ENCODE measurements around the gene CEP63.
"Not testable (repeated sequence)": the region's sequence is repeated elsewhere in the genome, so short reads cannot be mapped to it uniquely, and the experiment has no call there.

Gene CEP63

DNA sequence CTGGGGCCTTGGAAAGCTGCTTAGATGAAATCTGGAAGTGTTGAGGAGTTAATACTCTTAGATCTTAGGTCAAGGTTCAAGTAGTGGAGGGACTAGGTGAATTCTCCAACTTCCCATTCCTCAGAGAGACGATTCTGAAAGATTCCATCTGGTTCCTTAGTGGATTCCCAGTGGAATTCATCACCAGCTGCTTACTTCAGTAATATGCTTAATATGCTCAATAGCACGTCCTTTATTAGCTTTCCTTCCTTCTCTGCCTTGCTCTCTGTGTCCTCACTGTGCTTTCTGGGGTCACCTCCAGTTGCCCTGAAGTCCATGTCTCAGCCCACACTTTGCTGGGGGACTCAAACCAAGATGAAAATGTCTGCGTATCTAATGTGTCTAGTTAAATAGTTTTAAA is 31.0 kb downstream of the CEP63 start:
- no peak for DNase-seq (ENCODE audit: low read depth)

DNA sequence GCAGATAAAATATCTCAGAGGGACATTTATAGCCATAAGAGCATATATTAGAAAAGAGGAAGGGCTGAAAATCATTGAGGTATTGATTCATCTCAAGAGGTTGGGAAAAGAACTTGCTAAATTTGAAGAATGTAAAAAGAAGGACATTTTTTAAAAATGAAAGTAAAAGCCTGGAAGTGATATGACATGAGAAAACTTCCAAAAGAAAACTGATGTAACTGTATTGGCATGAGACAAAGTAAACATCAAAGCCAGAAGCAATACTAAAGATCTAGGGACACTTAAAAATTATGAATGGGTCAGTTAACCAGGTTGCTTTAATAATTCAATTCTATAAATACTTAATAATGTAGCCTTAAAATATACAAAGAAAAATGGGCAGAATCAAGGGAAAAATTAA is 31.9 kb downstream of the CEP63 start:
- no peak for DNase-seq (ENCODE audit: low read depth)

DNA sequence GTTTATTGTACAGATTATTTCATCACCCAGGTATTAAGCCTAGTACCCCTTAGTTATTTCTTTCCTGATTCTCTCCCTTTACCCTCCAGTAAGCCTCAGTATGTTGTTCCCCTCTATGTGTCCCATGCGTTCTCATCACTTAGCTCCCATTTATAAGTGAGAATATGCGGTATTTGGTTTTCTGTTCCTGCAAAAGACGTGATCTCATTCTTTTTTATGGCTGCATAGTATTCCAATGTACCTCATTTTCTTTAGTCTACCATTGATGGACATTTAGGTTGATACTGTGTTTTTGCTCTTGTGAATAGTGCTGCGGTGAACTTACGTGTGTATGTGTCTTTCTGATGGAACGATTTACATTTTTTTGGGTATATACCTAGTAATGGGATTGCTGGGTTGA is 36.7 kb downstream of the CEP63 start:
- no peak for DNase-seq (ENCODE audit: low read depth)

- DNase-seq (ENCODE audit: low read depth): no peak
Observed at GRCh38 chr3:134525293-134525692, 39.4 kb downstream of the CEP63 start.

DNA sequence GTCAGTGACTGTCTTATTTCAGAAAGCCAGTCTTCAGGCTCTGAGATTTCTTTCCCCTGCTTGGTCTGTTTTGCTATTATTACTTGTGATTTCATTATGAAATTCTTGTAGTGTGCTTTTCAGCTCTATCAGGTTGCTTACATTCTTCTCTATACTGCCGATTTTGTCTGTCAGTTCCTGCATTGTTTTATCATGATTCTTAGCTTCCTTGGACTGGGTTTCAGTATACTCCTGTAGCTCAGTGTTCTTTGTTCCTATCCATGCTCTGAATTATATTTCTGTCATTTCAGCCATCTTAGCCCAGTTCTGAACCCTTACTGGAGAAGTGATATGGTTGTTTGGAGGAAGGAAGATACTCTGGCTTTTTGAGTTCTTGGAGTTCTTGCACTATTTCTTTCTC is 40.5 kb downstream of the CEP63 start:
- DNase-seq (ENCODE audit: low read depth): no peak

GRCh38 chr3:134527037-134527436 is 41.2 kb downstream of the CEP63 start:
- no peak for DNase-seq (ENCODE audit: low read depth)

GRCh38 chr3:134527538-134528186 is 41.8 kb downstream of the CEP63 start:
- DNase-seq (ENCODE audit: low read depth): no peak

GRCh38 chr3:134533493-134533892 is 47.6 kb downstream of the CEP63 start:
- DNase-seq (ENCODE audit: low read depth): no peak

GRCh38 chr3:134535186-134535970 is 49.5 kb downstream of the CEP63 start:
- no peak for DNase-seq (ENCODE audit: low read depth)

DNA sequence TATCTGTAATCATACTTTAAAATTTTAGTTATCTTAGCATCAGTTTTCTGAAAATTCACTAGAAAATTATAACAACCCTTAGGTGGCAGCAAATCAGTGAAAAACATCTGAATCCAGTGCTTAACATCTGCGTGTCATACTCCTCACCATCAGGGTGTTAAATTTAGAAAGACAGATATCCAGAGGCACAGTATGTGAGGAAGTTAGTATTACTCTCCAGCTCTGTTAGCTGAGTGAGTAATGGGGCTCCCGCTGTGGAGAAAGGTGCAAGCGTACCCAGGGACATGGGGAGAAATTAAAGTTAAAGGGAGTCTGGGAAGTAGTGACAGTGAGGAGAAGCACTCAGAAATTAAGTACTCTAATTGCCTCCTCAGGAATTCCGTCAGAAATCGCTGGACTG is 50.9 kb downstream of the CEP63 start:
- no peak for DNase-seq (ENCODE audit: low read depth)

DNA sequence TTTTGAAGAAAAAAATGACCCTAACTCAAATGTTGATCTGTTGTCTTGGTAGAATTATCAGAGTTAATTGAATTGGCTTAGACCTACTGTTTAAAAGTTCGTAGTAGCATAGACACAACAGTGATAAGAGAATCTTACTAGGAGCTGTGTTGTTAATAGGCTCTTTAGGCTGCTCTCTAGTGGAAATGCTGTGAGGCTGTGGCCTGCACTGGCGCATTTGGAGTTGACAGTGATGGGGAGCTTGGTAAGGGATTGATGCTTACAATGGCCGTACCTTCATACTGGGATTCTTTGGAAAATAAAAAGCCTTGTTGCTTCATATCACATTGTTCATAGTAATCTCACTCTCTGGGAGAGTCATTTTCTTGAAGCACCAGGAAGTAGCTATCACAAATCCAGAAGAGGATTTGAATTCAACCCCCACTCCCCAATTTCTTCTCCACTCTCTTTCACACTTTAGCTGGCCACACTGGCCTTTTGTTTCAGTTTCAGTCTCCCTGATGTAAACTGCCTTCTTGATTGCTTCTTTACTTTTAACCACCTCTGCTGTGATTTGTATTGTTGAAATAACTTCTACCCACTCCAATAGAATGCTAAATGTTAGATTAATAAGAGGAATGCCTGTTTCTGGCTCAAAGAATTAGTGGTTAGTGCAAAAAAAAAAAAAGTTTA is 56.6 kb downstream of the CEP63 start:
- DNase-seq (ENCODE audit: low read depth): no peak

DNA sequence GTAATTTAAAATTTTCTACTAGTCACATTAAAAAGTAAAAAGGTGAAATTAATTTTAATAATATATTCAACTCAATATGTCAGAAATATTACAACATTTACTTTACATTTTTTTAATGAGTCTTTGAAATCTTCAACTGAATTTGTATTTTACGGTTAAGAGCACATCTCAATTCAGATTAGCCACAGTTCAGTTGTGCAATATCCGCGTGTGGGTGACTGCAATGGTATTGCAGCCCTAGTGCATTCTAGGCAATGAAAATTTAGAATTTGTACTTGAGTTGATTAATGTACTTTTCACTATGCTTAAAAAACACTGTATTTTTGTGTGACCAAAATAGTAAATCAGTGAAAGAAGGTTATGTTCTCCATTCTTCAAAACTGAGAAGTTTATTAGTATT is 57.3 kb downstream of the CEP63 start:
- no peak for DNase-seq (ENCODE audit: low read depth)

GRCh38 chr3:134544316-134544715 is 58.5 kb downstream of the CEP63 start:
- no peak for DNase-seq (ENCODE audit: low read depth)

GRCh38 chr3:134544783-134545182 is 58.9 kb downstream of the CEP63 start:
- DNase-seq (ENCODE audit: low read depth): not testable (repeated sequence)

DNA sequence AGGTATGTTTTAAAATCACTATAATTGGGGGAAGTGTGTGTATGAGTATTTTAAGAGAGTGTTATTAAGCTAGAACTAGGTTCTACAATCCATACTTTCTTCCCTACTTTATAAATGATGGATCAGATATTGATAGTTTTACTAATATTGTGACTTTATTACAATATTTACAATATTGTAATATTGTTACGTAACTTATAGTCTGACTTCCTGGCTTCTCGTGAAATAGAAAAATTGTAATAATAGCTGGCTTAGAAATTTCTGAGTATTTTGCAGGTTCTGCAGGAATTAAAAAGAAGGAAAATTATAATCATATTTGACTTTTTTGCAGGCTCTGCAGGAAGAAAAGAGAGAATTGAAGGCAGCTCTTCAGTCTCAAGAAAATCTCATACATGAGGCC is 60.0 kb downstream of the CEP63 start:
- DNase-seq (ENCODE audit: low read depth): no peak

DNA sequence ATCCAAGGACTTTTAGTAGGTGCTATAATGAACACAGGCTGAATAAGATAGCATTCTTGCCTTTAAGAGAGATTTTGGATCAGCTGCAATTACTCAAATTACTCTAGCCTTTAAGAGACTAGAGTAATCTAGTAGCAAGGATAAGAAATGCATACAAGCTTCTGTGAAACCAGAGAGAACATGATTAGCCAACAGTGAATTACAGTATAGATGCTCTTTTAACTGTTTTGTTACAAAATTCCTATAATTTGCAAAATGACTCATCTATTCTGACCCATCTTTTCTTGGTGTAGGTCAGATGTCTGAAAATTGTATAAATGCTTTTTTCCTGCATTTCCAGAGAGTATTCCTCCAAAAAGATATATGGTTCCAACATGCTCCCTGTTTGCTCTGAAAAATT is 66.9 kb downstream of the CEP63 start:
- no peak for DNase-seq (ENCODE audit: low read depth)

GRCh38 chr3:134559591-134559990 is 73.7 kb downstream of the CEP63 start:
- DNase-seq (ENCODE audit: low read depth): no peak

GRCh38 chr3:134562055-134562454 is 76.2 kb downstream of the CEP63 start:
- no peak for DNase-seq (ENCODE audit: low read depth)

DNA sequence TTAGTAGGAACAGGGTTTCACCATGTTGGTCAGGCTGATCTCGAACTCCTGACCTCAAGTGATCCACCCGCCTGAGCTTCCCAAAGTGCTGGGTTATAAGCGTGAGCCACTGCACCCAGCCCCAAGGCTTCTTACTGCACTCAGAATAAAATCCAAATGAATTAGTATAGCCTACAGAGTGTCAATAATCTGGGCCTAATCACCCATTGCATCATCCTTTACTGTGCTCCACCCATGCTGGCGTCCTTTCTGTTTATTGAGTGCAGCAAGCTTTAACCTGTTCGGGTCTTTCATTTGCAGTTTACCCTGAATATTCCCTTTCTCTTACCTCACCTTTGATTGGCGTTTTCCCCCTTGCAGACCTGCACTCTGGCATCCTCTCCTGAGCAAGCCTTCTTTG is 77.7 kb downstream of the CEP63 start:
- DNase-seq (ENCODE audit: low read depth): no peak

- DNase-seq (ENCODE audit: low read depth): no peak
Observed at GRCh38 chr3:134564991-134565390, 79.1 kb downstream of the CEP63 start.

GRCh38 chr3:134567605-134568004 is 81.7 kb downstream of the CEP63 start:
- DNase-seq (ENCODE audit: low read depth): no peak

DNA sequence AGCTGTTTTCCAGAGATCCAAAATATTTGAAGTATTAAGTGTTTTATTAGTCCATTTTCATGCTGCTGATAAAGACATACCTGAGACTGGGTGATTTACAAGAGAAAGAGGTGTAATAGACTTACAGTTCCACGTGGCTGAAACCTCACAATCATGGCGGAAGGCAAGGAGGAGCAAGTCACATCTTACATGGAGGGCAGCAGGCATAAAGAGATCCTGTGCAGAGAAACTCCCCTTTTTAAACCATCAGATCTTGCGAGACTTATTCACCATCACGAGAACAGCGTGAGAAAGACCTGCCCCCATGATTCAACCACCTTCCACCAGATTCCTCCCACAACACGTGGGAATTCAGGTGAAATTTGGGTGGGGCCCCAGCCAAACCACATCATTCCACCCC is 82.9 kb downstream of the CEP63 start:
- DNase-seq (ENCODE audit: low read depth): no peak

GRCh38 chr3:134569899-134570298 is 84.0 kb downstream of the CEP63 start:
- DNase-seq (ENCODE audit: low read depth): not testable (repeated sequence)

Data from stimulated activated CD8-positive, alpha-beta memory T cell treated with anti-CD3 and anti-CD28 coated beads, Interleukin-4, amount 100 ng/mL, for 24 hours (primary cell).